Tibial artery (tissue), 4 donors: ENCODE measurements around the gene HIVEP1.

Experiments
- DNase-seq, 2 donors: peaks; one replicate each; pipeline ENCODE4 v3.0.0-alpha.2; 2019
- H3K27ac ChIP-seq, 2 donors: fragments of 200-600 bp; sonication (generic) in 1 of 2; 1 replicate in 1 of 2; 2 replicates in 1 of 2; pipeline ENCODE4 v1.5.1; 2018 to 2019; ENCODE audit warnings: mild to moderate bottlenecking in 1 of 2
- H3K27me3 ChIP-seq, 2 donors: fragments of 200-600 bp; sonication (generic) in 1 of 2; one replicate each; pipeline versions ENCODE4 v1.5.1 to v1.6.0; 2016 to 2019
- H3K36me3 ChIP-seq, 3 donors: fragments of 200-600 bp; sonication (generic) in 2 of 3; one replicate each; pipeline ENCODE4 v1.5.1; 2016 to 2019; ENCODE audit warnings: mild to moderate bottlenecking in 2 of 3
- H3K4me1 ChIP-seq, 4 donors: fragments of 200-600 bp; sonication (generic) in 2 of 4; 1 replicate in 3 of 4; 2 replicates in 1 of 4; pipeline ENCODE4 v1.5.1; 2016 to 2019
- H3K4me3 ChIP-seq, 2 donors: fragments of 200-600 bp; sonication (generic) in 1 of 2; 1 replicate in 1 of 2; 2 replicates in 1 of 2; pipeline ENCODE4 v1.5.1; 2018 to 2019; ENCODE audit warnings: mild to moderate bottlenecking in 2 of 2
- H3K9me3 ChIP-seq, 3 donors: fragments of 200-600 bp; sonication (generic) in 1 of 3; one replicate each; pipeline ENCODE4 v1.5.1; 2016 to 2019
- CTCF ChIP-seq, 2 experiments: fragments of 200-600 bp in 1 of 2; fragments of 450-650 bp in 1 of 2; IDR thresholded peaks; one replicate each; pipeline ENCODE4 v1.5.1; 2017 to 2019; ENCODE audit warnings: antibody characterized with exemption in 2 of 2, mild to moderate bottlenecking in 1 of 2, moderate library complexity in 1 of 2
- intact Hi-C: fragments of 100-400 bp; cut with DNase I; formaldehyde crosslinking; loops from one replicate; pipeline ENCODE4 v1.15.0; 2023; ENCODE audit warnings: low total_unique reads

Gene HIVEP1

DNA sequence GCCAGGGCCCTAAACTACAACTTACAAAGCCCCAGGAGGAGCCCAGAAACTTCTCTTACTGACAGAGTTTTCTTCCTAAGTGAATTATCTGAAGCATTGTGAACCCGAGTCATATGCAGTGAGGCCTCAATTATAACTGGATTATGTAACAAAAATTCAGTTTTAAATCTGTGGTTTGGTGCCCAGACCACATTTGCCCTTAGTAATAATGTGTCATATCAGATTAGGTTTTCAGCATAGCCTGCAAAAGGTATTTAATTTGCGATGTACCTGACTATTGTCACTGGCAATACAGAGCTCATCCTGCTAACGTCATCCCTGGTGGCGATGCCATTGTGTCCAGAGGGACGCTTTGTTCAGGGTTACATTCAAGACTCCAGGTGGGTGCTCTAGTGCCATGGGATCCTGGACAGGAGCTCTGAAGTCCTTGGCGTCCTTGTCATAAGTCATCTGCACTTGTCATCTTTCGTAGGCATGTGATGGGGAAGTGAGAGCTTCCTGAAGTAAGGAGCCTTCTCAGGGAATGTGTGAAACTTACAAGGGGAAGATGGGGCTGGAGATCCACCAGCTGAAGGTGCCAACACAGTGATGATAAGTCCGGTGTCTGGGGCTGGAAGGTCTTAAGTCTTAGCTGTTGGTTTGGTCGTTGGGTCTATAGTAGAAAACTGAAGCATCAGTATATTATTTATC lies 65.1 kb downstream of the HIVEP1 start:
- Histone ChIP-seq H3K27me3 (no peaks in the 10 kb centered on the region), H3K36me3 (no peaks in the 10 kb centered on the region), H3K9me3 (no peaks in the 10 kb centered on the region), H3K4me1 (peaks cover 0 to 13% (median 0%) of the 10 kb centered on the region in 4 donors), H3K4me3 (no peak overlapping the region), H3K27ac (no peak overlapping the region)
- intact Hi-C loops: no loop called here
- no peak for DNase-seq
- TF ChIP-seq CTCF (IDR thresholded peaks at IDR 0.05): no peak

- no peak overlapping the region for H3K27ac ChIP-seq
- H3K9me3 ChIP-seq: no peaks in the 10 kb centered on the region
- intact Hi-C loops: no loop called here
- no peaks in the 10 kb centered on the region for H3K36me3 ChIP-seq
- TF ChIP-seq CTCF (IDR thresholded peaks at IDR 0.05): no peak
- H3K4me1 ChIP-seq: peaks cover 0 to 14% (median 0%) of the 10 kb centered on the region in 4 donors
- H3K27me3 ChIP-seq: no peaks in the 10 kb centered on the region
- H3K4me3 ChIP-seq: no peak overlapping the region
- DNase-seq: no peak
Measured at GRCh38 chr6:12078014-12078413, 65.9 kb downstream of the HIVEP1 start.

GRCh38 chr6:12081771-12082170 lies 69.7 kb downstream of the HIVEP1 start:
- TF ChIP-seq CTCF (IDR thresholded peaks at IDR 0.05): no peak
- no peak overlapping the region for H3K27ac ChIP-seq
- H3K27me3 ChIP-seq: no peaks in the 10 kb centered on the region
- no peaks in the 10 kb centered on the region for H3K36me3 ChIP-seq
- H3K4me1 ChIP-seq: peaks cover 0 to 33% (median 4%) of the 10 kb centered on the region in 4 donors
- no peaks in the 10 kb centered on the region for H3K9me3 ChIP-seq
- no peak overlapping the region for H3K4me3 ChIP-seq
- intact Hi-C loops: no loop called here
- no peak for DNase-seq

DNA sequence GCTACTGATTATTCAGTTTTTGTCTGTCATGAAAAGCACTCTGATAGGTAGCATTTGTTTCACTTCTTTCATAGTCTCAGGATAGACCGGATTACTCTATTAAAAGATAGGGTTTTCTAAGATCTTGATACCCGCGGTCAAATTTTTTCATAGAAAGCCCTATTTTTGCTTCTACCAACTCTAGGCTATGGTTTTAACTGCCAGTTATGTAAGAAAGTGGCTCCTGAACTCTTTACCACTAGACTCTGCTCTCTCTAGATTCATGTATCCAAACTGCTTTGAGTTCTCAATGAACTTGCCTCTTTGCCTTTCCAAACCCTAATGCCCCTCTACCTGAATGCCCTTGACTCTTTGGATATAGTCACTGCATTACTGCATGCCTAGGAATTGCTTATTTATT lies 70.3 kb downstream of the HIVEP1 start:
- TF ChIP-seq CTCF (IDR thresholded peaks at IDR 0.05): no peak
- H3K9me3 ChIP-seq: no peaks in the 10 kb centered on the region

DNA sequence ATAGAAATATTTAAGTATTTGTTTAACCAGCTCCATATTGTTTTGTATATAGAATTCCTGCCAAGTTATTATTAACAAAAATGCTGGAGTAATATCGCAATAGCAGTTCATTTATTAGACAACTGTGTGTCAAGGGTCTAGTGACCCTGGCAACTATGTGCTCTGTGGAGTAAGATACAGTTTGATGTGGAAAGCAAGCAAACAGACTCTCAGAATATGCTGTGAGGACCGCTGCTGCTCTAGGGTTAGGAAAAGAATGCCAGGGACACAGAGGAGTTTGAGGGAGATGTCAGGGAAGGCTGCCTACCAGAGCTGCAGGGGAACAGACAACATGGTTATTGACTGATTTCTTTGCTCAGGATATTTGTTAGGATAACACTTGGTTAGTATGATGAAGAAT lies 71.2 kb downstream of the HIVEP1 start:
- no peaks in the 10 kb centered on the region for H3K27me3 ChIP-seq
- TF ChIP-seq CTCF (IDR thresholded peaks at IDR 0.05): no peak
- no peak for DNase-seq
- H3K9me3 ChIP-seq: no peaks in the 10 kb centered on the region
- H3K4me3 ChIP-seq: no peak overlapping the region
- peaks cover 0 to 33% (median 4%) of the 10 kb centered on the region in 4 donors for H3K4me1 ChIP-seq
- H3K36me3 ChIP-seq: no peaks in the 10 kb centered on the region
- no peak overlapping the region for H3K27ac ChIP-seq
- intact Hi-C loops: no loop called here

More for the DNA sequence above, 70.3 kb downstream of the HIVEP1 start:
- no peaks in the 10 kb centered on the region for H3K36me3 ChIP-seq
- H3K27ac ChIP-seq: no peak overlapping the region
- H3K27me3 ChIP-seq: no peaks in the 10 kb centered on the region
- H3K4me1 ChIP-seq: peaks cover 0 to 33% (median 4%) of the 10 kb centered on the region in 4 donors
- intact Hi-C loops: no loop called here
- H3K4me3 ChIP-seq: no peak overlapping the region
- DNase-seq: no peak
